Lower leg skin (tissue), 3 donors: ENCODE data around the gene EML6.

ENCODE experiments used
- POLR2A ChIP-seq, 2 donors: fragments of 450-650 bp; IDR thresholded peaks; one replicate each; pipeline ENCODE4 v1.6.1; 2016 to 2017; ENCODE audit warnings: antibody characterized with exemption in 2 of 2, mild to moderate bottlenecking in 1 of 2, moderate library complexity in 1 of 2
- TF ChIP-seq, protein P1 (sequence below), 3 donors: fragments of 450-650 bp; IDR thresholded peaks; one replicate each; pipeline ENCODE4 v1.5.1; 2016; ENCODE audit warnings: antibody characterized with exemption in 3 of 3, mild to moderate bottlenecking in 3 of 3, moderate library complexity in 2 of 3

DNA sequence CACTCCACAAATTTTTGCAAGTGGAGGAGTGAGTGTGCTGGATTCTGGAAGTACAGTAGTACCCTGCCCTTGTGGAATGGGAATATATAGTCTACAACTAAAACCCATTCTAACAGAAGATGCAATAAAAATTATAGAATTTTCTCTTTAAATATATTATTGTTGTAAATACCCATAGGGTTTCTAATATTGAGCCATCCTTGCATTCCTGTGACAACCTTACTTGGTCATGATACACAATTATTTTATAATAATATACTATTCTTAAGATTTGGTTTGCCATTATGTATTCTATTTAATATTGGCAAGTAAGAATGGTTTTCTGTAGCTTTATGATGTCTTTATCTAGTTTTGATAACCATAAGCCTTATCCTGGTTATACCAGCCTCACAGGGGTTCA lies 52.2 kb downstream of the EML6 start:
- no peak for TF ChIP-seq POLR2A (IDR thresholded peaks at IDR 0.05)
- TF ChIP-seq, protein P1, sequence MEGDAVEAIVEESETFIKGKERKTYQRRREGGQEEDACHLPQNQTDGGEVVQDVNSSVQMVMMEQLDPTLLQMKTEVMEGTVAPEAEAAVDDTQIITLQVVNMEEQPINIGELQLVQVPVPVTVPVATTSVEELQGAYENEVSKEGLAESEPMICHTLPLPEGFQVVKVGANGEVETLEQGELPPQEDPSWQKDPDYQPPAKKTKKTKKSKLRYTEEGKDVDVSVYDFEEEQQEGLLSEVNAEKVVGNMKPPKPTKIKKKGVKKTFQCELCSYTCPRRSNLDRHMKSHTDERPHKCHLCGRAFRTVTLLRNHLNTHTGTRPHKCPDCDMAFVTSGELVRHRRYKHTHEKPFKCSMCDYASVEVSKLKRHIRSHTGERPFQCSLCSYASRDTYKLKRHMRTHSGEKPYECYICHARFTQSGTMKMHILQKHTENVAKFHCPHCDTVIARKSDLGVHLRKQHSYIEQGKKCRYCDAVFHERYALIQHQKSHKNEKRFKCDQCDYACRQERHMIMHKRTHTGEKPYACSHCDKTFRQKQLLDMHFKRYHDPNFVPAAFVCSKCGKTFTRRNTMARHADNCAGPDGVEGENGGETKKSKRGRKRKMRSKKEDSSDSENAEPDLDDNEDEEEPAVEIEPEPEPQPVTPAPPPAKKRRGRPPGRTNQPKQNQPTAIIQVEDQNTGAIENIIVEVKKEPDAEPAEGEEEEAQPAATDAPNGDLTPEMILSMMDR (IDR thresholded peaks at IDR 0.05): no peak
